HG03103 (cell line): ENCODE results near the gene ANXA11.
"Not testable (repeated sequence)": the region's sequence is repeated elsewhere in the genome, so short reads cannot be mapped to it uniquely, and the experiment has no call there.

Experiments used
- ATAC-seq: cut with Tn5 transposase; IDR thresholded peaks from one replicate; pipeline ENCODE4 v1.9.1; 2021; ENCODE audit warnings: low read depth; ENCODE audit not compliant: unreplicated experiment

The ANXA11 gene

GRCh38 chr10:80149123-80149522, 56.2 kb downstream of the ANXA11 start:
- no peak for ATAC-seq

GRCh38 chr10:80148166-80148805, 57.1 kb downstream of the ANXA11 start:
- no peak for ATAC-seq

- ATAC-seq = no peak
These were observed 58.4 kb downstream of the ANXA11 start for GRCh38 chr10:80146918-80147317.

- not testable (repeated sequence) for ATAC-seq
These were observed 59.7 kb downstream of the ANXA11 start for GRCh38 chr10:80145406-80146308.

- ATAC-seq = peak; percentile 38
These were observed 60.6 kb downstream of the ANXA11 start for GRCh38 chr10:80144696-80145131.

GRCh38 chr10:80144067-80144695, 61.2 kb downstream of the ANXA11 start:
- ATAC-seq = peak; percentile 42

- ATAC-seq = no peak
These were observed 63.5 kb downstream of the ANXA11 start for GRCh38 chr10:80141696-80142460.

- ATAC-seq = no peak
These were observed 65.1 kb downstream of the ANXA11 start for GRCh38 chr10:80140251-80140650.

- no peak for ATAC-seq
These were observed 66.1 kb downstream of the ANXA11 start for GRCh38 chr10:80139265-80139664.

- no peak for ATAC-seq
These were observed 67.4 kb downstream of the ANXA11 start for GRCh38 chr10:80137920-80138319.

- ATAC-seq = no peak
These were observed 68.1 kb downstream of the ANXA11 start for GRCh38 chr10:80137031-80137862.

- no peak for ATAC-seq
These were observed 69.2 kb downstream of the ANXA11 start for GRCh38 chr10:80136134-80136571.

GRCh38 chr10:80133687-80134086, 71.7 kb downstream of the ANXA11 start:
- not testable (repeated sequence) for ATAC-seq

- ATAC-seq = no peak
These were observed 72.1 kb downstream of the ANXA11 start for GRCh38 chr10:80133206-80133605.

GRCh38 chr10:80132299-80133139, 72.8 kb downstream of the ANXA11 start, which contains the start of gene PLAC9:
Gene PLAC9 (plus strand): TSS chr10:80132730. CDS start chr10:80132763, 33 bp downstream.
- ATAC-seq = no peak

- no peak for ATAC-seq
These were observed 73.8 kb downstream of the ANXA11 start for GRCh38 chr10:80131499-80131901.

- no peak for ATAC-seq
These were observed 78.5 kb downstream of the ANXA11 start for GRCh38 chr10:80126876-80127275.

- no peak for ATAC-seq
These were observed 82.6 kb downstream of the ANXA11 start for GRCh38 chr10:80122746-80123145.
